Colonic mucosa (tissue), 4 donors: Measurements from ENCODE around the gene GGT5. TPM values are rescaled to one million over a fixed set of nuclear protein-coding genes. Genes with fewer than 3 reads are reported as not detected.
A peak's percentile ranks its signal among the peaks of the same experiment; 100 is the strongest.

Experiments
- DNase-seq: peaks from one replicate; pipeline ENCODE4 v3.0.0-alpha.2; 2020
- H3K27ac ChIP-seq: fragments of 200-600 bp; one replicate; pipeline ENCODE4 v1.8.0; 2021
- H3K27me3 ChIP-seq: fragments of 200-600 bp; one replicate; pipeline ENCODE4 v1.8.0; 2021
- H3K36me3 ChIP-seq: fragments of 200-600 bp; one replicate; pipeline ENCODE4 v1.8.0; 2021
- H3K4me1 ChIP-seq: fragments of 200-600 bp; one replicate; pipeline ENCODE4 v1.8.0; 2021; ENCODE audit warnings: mild to moderate bottlenecking
- H3K4me3 ChIP-seq: fragments of 200-600 bp; one replicate; pipeline ENCODE4 v1.8.0; 2021
- H3K9ac ChIP-seq, 2 donors: one replicate each; pipeline ENCODE4 v1.7.0; 2013; ENCODE audit warnings: control low read depth in 2 of 2, low read depth in 2 of 2, low read length in 2 of 2
- H3K9me3 ChIP-seq: fragments of 200-600 bp; one replicate; pipeline ENCODE4 v1.8.0; 2021
- CTCF ChIP-seq: fragments of 200-600 bp; IDR thresholded peaks from one replicate; pipeline ENCODE4 v1.8.0; 2022; ENCODE audit warnings: antibody characterized with exemption, mild to moderate bottlenecking
- intact Hi-C: fragments of 100-400 bp; cut with DNase I; formaldehyde crosslinking; loops from one replicate; pipeline ENCODE4 v1.14.1; 2022
- total RNA-seq, 2 donors: library from RNA; stranded (reverse); fragmentation: NEBNext Ultra II Directional in 1 of 2; extraction: Animal tissue kit (Norgen Biotek cat#: 25700) in 1 of 2; gene quantifications; one replicate each; pipeline ENCODE4 v1.2.1, GENCODE V29; 2021
- donor health status: healthy.
- donor health status: DM: no; HTN: no; CAD: no.
- donor health status: DM: no; HTN: no; CAD: no.

GGT5 gene
- total RNA-seq, 2 donors from 2014 or later: 2.6 to 3.7 TPM

- no peak overlapping the region for H3K4me3 ChIP-seq
- no peak for TF ChIP-seq CTCF
- no peak overlapping the region for H3K9ac ChIP-seq
- H3K27ac ChIP-seq: no peak overlapping the region
- H3K9me3 ChIP-seq: no peaks in the 10 kb centered on the region
- intact Hi-C loops: loop anchor here (10.0 kb wide), 1 partner anchor 71 kb away; no protein-coding TSS in a partner anchor
- H3K4me1 ChIP-seq: peaks cover 4% of the 10 kb centered on the region
- H3K36me3 ChIP-seq: no peaks in the 10 kb centered on the region
- H3K27me3 ChIP-seq: no peaks in the 10 kb centered on the region
- no peak for DNase-seq
Measured at GRCh38 chr22:24176040-24176439, 68.8 kb downstream of the GGT5 start.

GRCh38 chr22:24175160-24175808, 69.6 kb downstream of the GGT5 start:
- no peaks in the 10 kb centered on the region for H3K27me3 ChIP-seq
- H3K4me3 ChIP-seq: no peak overlapping the region
- intact Hi-C loops: loop anchor here (10.0 kb wide), 1 partner anchor 70 kb away; no protein-coding TSS in a partner anchor
- peak; percentile 77 for DNase-seq
- H3K27ac ChIP-seq: no peak overlapping the region
- H3K9me3 ChIP-seq: no peaks in the 10 kb centered on the region
- TF ChIP-seq CTCF: peak; percentile 85
- H3K9ac ChIP-seq: no peak overlapping the region
- no peaks in the 10 kb centered on the region for H3K36me3 ChIP-seq
- H3K4me1 ChIP-seq: no peaks in the 10 kb centered on the region

- Histone ChIP-seq H3K9ac (no peak overlapping the region), H3K4me1 (no peaks in the 10 kb centered on the region), H3K4me3 (no peak overlapping the region), H3K27ac (no peak overlapping the region), H3K36me3 (peaks cover 6% of the 10 kb centered on the region), H3K27me3 (no peaks in the 10 kb centered on the region), H3K9me3 (no peaks in the 10 kb centered on the region)
- intact Hi-C loops: loop anchor here (10.0 kb wide), 1 partner anchor 67 kb away; no protein-coding TSS in a partner anchor
- no peak for DNase-seq
- TF ChIP-seq CTCF: no peak
Measured at GRCh38 chr22:24171822-24172221, 73.1 kb downstream of the GGT5 start.

GRCh38 chr22:24170632-24171031, 74.2 kb downstream of the GGT5 start:
- Histone ChIP-seq H3K27me3 (no peaks in the 10 kb centered on the region), H3K36me3 (peaks cover 13% of the 10 kb centered on the region), H3K27ac (no peak overlapping the region), H3K4me1 (no peaks in the 10 kb centered on the region), H3K9me3 (no peaks in the 10 kb centered on the region), H3K9ac (no peak overlapping the region), H3K4me3 (no peak overlapping the region)
- no peak for DNase-seq
- no peak for TF ChIP-seq CTCF
- intact Hi-C loops: loop anchor here (10.0 kb wide), 1 partner anchor 66 kb away; no protein-coding TSS in a partner anchor

- peaks cover 13% of the 10 kb centered on the region for H3K36me3 ChIP-seq
Measured at GRCh38 chr22:24170188-24170587, 74.7 kb downstream of the GGT5 start.

More at GRCh38 chr22:24170188-24170587, 74.7 kb downstream of the GGT5 start:
- intact Hi-C loops: loop anchor here (10.0 kb wide), 1 partner anchor 65 kb away; no protein-coding TSS in a partner anchor
- DNase-seq: no peak
- Histone ChIP-seq H3K9me3 (no peaks in the 10 kb centered on the region), H3K9ac (no peak overlapping the region), H3K27me3 (no peaks in the 10 kb centered on the region), H3K4me3 (no peak overlapping the region), H3K4me1 (no peaks in the 10 kb centered on the region), H3K27ac (no peak overlapping the region)
- no peak for TF ChIP-seq CTCF

Other genes starting within 250 kb of the GGT5 start
- not detected for gene GSTT4, start 239.6 kb downstream of the GGT5 start, total RNA-seq
- gene CABIN1, start 233.8 kb downstream of the GGT5 start, total RNA-seq: 10 to 100 TPM; 46.3 to 85.2 TPM
- 1 to 10 TPM; 1.2 to 2.4 TPM for gene SUSD2, start 63.6 kb downstream of the GGT5 start, total RNA-seq
- 10 to 100 TPM; 45.3 to 55.3 TPM for gene SPECC1L, start 25.7 kb upstream of the GGT5 start, total RNA-seq
- 1 to 10 TPM; 1.5 to 2.5 TPM for gene ADORA2A, start 182.5 kb upstream of the GGT5 start, total RNA-seq